IPS DF 6.9 (cell line): ENCODE results near the gene CDS2.

ENCODE experiments used
- DNase-seq: peaks from one replicate; pipeline ENCODE4 v3.0.0-alpha.2; 2013; ENCODE audit warnings: low read depth, low spot score
- H3K27ac ChIP-seq: one replicate; pipeline ENCODE4 v1.5.1; 2013; ENCODE audit warnings: low read length, control low read depth
- H3K27me3 ChIP-seq: 2 replicates; pipeline ENCODE4 v1.6.1; 2013; ENCODE audit warnings: mild to moderate bottlenecking, low read length; ENCODE audit not compliant: control insufficient read depth, insufficient read depth
- H3K36me3 ChIP-seq: 2 replicates; pipeline ENCODE4 v1.6.1; 2013; ENCODE audit warnings: low read length; ENCODE audit not compliant: control insufficient read depth, insufficient read depth
- H3K4me1 ChIP-seq: 2 replicates; pipeline ENCODE4 v1.6.1; 2013; ENCODE audit warnings: low read length; ENCODE audit not compliant: control insufficient read depth, insufficient read depth
- H3K4me3 ChIP-seq: 2 replicates; pipeline ENCODE4 v1.5.1; 2013; ENCODE audit warnings: mild to moderate bottlenecking, low read length
- H3K9me3 ChIP-seq: 2 replicates; pipeline ENCODE4 v1.6.1; 2013; ENCODE audit warnings: low read length, inconsistent platforms; ENCODE audit not compliant: control insufficient read depth, insufficient read depth
- WGBS: extraction: QIAGEN DNeasy Blood & Tissue Kit; methylation state at CpG from one replicate; pipeline ENCODE4 v1.1.7; 2013; ENCODE audit warnings: mixed read lengths, missing lambda C conversion rate; ENCODE audit not compliant: insufficient read length, insufficient coverage; 5-methylcytosine and 5-hydroxymethylcytosine counted together

CDS2 gene

DNA sequence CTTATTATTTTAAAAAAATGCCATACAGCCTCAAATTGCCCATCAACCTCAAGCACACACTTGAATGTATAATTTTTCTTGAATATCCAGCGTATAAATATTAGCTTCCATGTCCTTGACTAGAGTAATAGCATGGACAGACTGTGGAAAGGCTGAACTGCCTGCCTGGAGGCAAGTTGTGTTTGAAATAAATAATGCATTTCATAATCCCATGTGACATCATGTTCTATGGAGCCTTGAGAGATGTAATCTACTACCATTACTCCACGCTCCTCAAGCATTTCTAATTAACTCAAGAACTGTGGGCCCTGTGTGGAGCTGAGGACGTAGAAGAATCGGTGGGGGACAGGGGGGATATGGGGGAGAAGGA lies 94.2 kb downstream of the CDS2 start:
- Histone ChIP-seq H3K9me3 (no peaks in the 10 kb centered on the region), H3K4me1 (peaks cover 1% of the 10 kb centered on the region; the same call in 1 of the 2 replicates), H3K27ac (no peak overlapping the region), H3K27me3 (no peaks in the 10 kb centered on the region), H3K36me3 (no peaks in the 10 kb centered on the region), H3K4me3 (no peak overlapping the region)
- no CpG with 5 or more reads among the region's 4 CpGs for WGBS
- no peak for DNase-seq

DNA sequence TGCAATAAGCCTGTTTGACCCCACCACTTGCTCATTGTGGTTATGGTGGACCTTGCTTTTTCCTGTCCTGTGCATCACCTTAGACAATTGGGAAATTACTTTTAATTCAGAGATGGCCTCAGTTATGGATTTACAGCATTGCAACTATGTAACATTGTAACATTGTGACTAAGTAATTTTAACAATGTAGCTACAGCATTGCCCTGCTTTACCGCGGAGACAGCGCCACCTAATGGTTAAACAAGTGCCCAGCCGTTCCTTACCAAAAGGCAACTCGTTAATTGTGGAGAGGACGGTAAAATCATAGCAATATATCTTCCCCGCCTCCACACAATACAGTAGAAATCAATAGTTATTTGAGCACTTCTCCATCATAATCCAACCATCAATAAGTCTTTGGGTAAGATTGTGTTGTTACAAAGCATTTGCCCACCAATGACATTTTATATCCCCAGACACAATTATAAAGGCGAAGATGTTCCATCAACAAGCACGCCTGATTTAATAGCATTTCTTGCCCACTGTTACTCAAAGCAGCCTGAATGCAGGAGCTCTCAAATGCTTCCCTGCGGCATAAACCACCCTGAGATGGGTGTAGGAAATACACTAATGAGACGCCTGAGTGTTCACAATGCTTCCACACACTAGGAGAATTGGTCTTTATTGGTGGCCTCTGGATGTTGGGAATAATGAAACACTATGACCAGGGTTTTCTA lies 96.3 kb downstream of the CDS2 start:
- Histone ChIP-seq H3K4me3 (no peak overlapping the region), H3K27me3 (no peaks in the 10 kb centered on the region), H3K27ac (no peak overlapping the region), H3K9me3 (no peaks in the 10 kb centered on the region), H3K36me3 (no peaks in the 10 kb centered on the region), H3K4me1 (peaks cover 1% of the 10 kb centered on the region; the same call in 1 of the 2 replicates)
- DNase-seq, result peak; percentile 29
- no CpG with 5 or more reads among the region's 11 CpGs for WGBS

DNA sequence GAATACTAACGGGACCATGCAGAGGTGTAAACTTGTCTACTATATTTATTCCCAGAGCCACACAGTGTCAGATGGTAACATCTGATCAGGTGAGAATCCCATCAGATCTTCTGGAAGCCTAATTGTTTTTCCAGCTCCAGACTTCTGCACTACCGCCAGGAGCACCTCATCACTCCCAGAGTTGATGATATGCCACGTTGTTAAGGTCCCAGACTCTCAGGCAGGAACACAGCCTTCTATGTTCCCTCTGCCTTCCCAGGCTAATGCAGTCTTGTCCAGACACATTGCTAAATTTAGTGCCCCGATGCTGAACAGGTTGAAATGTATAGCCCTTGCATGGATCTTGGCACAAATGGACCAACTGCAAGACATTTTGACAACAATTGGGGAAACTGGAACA lies 103.7 kb downstream of the CDS2 start:
- WGBS, result no CpG with 5 or more reads among the region's 4 CpGs
- DNase-seq, result no peak
- Histone ChIP-seq H3K36me3 (no peaks in the 10 kb centered on the region), H3K27me3 (no peaks in the 10 kb centered on the region), H3K27ac (no peak overlapping the region), H3K9me3 (no peaks in the 10 kb centered on the region), H3K4me1 (no peaks in the 10 kb centered on the region), H3K4me3 (no peak overlapping the region)

DNA sequence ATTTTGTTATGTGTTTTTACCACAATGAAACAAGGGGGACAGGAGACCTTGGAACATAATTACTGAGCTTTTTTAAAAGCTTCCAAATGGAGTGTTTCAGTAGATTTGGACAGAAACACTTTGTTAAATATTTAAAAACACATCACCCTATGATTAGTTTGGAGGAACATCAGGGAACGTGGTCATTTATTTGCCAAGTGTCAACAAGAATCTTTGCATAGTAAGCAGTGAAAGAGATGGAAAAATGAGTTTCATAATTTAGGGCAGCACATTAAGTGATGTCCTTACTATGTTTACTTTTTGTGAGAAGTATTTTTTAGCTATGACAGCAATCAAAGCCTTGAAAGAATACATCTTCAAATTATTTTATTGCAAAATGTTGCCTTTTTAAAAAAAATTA lies 107.3 kb downstream of the CDS2 start:
- no peaks in the 10 kb centered on the region for H3K27me3 ChIP-seq
- no CpG with 5 or more reads among the region's 1 CpG for WGBS

DNA sequence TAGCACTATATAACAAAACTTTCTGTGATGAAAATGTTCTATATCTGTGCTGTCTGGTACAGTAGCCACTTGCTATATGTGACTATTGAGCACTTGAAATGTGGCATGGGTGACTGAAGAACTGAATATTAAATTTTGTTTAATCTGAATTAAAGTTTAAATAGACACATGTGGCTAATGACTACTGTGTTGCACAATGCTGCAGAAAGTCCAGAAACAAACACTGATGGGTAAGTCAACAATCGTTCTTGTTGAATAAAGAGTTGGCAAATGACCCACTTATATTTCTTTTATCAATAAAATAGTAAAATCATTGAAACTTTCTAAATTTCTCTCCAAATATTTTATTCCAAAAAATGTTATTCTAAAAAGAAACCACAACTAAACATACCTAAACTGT lies 108.2 kb downstream of the CDS2 start:
- Histone ChIP-seq H3K27me3 (no peaks in the 10 kb centered on the region), H3K4me1 (no peaks in the 10 kb centered on the region), H3K4me3 (no peak overlapping the region), H3K36me3 (no peaks in the 10 kb centered on the region), H3K27ac (no peak overlapping the region), H3K9me3 (no peaks in the 10 kb centered on the region)
- DNase-seq, result no peak
- WGBS, result no CpG with 5 or more reads among the region's 1 CpG

More for the DNA sequence above, 107.3 kb downstream of the CDS2 start:
- Histone ChIP-seq H3K27ac (no peak overlapping the region), H3K9me3 (no peaks in the 10 kb centered on the region), H3K36me3 (no peaks in the 10 kb centered on the region), H3K4me3 (no peak overlapping the region), H3K4me1 (no peaks in the 10 kb centered on the region)
- DNase-seq, result no peak
